Stimulated activated CD4-positive, alpha-beta T cell treated with anti-CD3 and anti-CD28 coated beads, Interleukin-12 subunit alpha, Interleukin-12 subunit beta, amount 100 ng/mL, for 24 hours (primary cell): ENCODE measurements around the gene PPP2R1A.
"Not testable (repeated sequence)": the region's sequence is repeated elsewhere in the genome, so short reads cannot be mapped to it uniquely, and the experiment has no call there.

Source experiments
- DNase-seq, 2 experiments: peaks; one replicate each; pipeline ENCODE4 v3.0.0-alpha.2; 2020; ENCODE audit warnings: low read depth in 2 of 2

PPP2R1A gene

DNA sequence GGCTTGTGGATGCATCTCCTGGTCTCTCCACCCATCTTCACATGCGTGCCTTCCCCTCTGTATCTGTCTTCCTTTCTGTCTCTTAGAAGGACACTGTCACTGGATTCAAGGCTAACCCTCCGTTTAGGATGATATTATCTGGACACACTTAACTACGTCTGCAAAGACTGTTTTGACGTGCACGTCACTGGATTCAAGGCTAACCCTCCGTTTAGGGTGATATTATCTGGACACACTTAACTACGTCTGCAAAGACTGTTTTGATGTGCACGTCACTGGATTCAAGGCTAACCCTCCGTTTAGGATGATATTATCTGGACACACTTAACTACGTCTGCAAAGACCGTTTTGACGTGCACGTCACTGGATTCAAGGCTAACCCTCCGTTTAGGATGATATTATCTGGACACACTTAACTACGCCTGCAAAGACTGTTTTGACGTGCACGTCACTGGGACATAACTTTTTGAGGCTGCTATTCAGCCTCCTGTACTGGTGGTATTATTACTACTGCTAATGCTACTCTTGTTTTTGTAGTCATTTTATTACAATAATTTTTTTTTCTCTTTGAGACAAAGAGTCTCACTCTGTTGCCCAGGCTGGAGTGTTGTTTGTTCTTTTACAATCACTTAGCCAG is 11.0 kb downstream of the PPP2R1A start:
- DNase-seq: not testable (repeated sequence)

DNA sequence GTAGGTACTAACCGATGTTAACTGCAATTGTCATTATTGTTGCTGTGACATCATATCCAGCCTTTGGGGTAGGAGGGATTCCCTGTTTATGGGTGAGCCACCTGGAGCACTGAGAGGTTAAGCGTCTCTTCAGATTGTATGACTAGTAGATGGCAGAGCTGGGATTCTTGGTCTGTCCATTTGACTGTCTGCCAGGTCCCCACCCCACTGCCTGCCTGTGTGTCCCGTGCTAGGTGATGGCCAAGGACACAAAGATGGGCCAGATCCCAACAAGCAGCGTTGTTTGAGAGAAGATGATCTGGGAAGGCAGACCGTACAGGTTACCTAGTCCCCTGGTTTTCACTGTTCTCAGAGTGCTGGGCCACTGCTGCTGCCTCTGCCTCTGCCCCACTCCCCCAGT is 16.6 kb downstream of the PPP2R1A start:
- no peak for DNase-seq

DNA sequence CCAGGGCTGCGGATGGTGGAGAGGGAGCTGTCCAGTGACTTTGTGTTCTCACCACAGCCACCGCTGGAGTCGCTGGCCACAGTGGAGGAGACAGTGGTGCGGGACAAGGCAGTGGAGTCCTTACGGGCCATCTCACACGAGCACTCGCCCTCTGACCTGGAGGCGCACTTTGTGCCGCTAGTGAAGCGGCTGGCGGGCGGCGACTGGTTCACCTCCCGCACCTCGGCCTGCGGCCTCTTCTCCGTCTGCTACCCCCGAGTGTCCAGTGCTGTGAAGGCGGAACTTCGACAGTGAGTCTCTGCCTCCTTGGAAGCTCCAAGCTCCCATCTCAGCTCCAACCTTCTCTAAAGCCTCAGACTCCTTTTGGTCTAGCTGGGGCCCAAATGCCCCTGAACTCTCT is 21.4 kb downstream of the PPP2R1A start:
- no peak for DNase-seq

DNA sequence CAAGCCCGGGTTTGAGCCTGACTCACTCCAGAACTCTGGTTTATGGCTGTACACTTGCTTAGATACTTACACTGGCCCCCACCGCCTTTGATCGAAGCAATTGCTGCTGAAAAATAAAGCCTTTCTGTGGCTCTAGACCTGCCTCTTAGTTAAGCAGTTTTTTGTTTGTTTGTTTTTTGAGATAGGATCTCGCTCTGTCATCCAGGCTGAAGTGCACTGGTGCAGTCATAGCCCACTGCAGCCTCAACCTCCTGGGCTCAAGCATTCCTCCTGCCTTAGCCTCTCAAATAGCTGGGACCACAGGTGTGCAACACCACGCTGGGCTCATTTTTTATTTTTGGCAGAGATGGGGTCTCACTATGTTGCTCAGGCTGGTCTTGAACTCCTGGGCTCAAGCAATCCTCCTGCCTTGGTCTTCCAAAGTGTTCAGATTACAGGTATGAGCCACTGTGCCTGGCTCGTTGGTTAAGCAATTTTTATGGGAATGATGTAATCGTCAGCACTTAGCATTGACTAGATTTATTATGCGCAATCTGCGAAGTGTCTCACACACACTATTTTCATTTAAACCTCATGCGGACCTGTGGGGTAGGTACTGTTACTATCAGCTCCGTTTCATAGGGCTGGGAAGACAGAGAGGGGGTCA is 22.2 kb downstream of the PPP2R1A start:
- no peak for DNase-seq

DNA sequence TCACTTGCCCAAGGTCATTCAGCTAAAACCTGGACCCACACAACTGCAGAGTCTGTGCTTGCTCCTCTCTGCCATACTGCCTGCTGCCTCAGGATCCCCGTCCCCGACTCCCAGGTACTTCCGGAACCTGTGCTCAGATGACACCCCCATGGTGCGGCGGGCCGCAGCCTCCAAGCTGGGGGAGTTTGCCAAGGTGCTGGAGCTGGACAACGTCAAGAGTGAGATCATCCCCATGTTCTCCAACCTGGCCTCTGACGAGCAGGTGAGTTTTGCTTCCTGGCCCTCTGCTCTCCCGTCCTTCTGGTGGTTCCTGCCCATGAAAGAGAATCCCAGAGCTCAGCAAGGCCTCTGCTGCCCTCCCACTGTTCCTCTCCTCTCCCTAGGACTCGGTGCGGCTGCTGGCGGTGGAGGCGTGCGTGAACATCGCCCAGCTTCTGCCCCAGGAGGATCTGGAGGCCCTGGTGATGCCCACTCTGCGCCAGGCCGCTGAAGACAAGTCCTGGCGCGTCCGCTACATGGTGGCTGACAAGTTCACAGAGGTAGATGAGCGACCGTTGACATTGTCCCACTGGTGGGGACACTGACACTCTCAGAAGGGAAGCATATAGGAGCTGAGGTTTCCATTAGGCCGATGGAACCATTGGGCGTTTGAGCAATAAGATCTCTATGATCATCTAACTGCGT is 22.9 kb downstream of the PPP2R1A start:
- DNase-seq: no peak

DNA sequence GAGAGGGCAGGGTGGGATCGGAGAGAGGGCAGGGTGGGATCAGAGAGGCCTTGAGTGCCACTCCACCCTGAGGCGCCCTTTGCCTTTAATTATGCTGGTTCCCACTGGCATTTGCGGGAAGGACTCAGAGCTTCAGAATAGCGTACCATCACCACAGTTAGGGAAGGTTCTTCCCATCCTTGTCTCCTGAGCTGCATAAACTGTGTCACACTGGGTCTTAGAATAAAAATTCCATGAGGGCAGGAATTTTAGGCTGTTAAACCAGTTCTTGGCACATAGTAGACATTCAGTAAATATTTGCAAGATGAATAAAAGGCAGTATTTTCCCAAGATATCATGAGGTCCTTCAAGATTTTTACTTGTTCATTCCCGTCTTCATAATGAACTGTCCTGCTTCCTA is 24.4 kb downstream of the PPP2R1A start:
- no peak for DNase-seq

DNA sequence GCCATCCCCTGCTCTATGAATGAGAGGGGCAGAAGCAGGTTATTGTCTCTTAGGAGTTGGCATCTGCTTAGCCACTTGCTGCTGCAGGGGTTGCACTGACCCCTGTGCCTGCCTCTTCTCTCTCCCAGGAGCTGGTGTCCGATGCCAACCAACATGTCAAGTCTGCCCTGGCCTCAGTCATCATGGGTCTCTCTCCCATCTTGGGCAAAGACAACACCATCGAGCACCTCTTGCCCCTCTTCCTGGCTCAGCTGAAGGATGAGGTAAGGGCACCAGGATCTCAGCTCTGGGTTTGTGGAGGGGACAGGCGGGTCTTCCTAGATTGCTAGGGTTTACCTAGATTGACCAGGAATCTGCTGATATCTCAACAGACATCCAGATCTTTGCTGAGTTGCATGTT is 26.5 kb downstream of the PPP2R1A start:
- no peak for DNase-seq

DNA sequence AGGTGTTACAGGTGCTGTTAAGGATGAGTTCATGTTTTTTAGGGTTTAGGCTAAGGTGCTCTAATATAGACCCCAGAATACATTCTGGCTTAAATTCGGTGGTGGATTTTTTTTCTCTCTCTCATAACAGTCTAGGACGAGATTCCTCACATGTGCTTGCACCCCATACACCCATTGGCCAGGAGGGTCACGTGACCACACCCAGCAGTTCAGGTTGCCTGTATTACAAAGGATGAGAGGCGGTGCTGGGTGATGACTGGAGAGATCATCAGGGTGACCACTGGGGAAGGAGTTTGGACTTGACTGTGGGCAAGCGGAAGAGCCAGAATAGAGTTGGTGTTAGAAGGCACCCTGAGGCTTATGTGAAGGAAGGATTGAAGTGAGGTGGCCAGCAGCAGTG is 27.7 kb downstream of the PPP2R1A start:
- DNase-seq: no peak

DNA sequence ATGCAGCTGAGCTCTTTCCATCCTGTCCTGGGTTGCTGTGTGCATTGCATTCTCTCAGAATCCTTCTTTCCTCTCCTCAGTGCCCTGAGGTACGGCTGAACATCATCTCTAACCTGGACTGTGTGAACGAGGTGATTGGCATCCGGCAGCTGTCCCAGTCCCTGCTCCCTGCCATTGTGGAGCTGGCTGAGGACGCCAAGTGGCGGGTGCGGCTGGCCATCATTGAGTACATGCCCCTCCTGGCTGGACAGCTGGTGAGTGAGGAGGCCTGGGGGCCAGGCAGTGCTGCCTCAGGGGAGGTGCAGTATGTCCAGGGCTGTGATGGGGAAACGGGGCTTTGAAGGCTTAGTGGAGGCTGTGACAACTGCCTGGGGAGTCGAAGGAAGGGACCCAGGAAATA is 29.8 kb downstream of the PPP2R1A start:
- DNase-seq: no peak

DNA sequence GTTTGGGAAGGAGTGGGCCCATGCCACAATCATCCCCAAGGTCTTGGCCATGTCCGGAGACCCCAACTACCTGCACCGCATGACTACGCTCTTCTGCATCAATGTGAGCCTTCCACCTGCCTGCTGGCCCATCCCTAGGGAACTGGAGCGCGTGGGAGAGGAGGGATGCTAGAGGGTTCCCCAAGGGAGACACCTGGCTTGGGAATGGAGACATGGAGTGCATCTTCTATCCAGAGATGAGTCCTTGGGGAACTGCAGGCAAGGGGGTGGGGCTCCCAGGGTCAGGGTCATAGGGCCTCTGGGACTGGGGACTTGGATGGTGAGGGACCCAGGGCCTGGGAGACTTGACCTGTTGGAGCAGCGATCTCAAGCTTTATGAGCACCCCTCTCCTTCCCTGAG is 31.2 kb downstream of the PPP2R1A start:
- no peak for DNase-seq

DNA sequence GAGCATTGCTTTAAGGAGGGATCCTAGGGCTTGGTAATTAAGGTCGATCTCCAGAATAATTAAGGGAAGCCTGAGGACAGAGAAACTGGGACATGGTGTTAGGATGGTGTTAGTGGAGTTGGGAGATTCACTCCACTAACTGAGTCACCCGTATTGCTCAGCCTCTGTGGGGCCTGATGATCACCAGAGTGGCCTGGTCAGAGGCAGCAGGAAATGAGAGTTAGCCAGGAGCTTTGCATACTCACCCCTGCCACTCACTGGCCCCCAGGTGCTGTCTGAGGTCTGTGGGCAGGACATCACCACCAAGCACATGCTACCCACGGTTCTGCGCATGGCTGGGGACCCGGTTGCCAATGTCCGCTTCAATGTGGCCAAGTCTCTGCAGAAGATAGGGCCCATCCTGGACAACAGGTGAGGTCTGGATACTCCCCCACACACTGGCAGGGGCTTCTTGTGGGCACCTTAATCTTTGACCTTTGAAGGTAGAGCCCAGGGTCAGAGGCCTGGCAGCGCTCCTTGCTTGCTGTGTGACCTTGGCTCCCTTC is 32.1 kb downstream of the PPP2R1A start:
- DNase-seq: no peak

DNA sequence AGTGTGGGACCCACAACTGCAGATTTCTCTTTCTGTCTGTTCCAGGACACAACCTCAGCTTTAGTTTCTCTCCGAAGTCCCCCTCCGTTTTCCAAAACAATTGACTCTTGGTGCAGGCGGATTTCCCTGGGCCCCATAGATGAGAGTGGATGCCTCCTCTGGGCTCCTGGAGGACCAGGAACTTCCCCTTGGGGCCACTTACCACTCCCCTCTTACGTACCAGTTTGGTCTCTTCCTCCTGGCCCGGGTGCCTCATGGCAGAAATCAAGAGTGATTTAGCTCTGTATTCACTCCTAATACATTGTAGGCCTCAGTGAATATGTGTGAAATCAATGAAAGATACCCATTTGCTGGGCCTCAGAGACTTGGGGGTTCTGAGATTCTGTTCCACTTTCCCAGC is 34.4 kb downstream of the PPP2R1A start:
- DNase-seq: no peak

DNA sequence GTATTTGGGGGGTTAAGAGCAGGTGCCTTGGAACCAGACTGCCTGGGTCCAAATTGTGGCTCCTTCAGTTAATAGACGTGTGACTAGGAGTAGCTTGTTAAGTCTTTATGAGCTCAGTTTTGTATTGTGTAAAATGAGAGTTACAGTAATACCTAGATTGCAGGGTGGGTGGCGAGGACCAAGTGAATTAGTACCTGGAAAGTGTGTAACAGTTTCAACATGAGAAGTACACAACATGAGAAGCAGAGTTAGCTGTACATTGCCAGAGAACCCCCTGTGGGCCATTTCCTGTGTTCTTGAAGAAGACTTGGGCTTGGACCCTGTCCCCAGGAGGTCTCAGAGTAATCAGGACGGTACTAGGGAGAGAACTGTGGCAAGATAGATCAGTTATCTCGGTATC is 36.8 kb downstream of the PPP2R1A start:
- DNase-seq: no peak

DNA sequence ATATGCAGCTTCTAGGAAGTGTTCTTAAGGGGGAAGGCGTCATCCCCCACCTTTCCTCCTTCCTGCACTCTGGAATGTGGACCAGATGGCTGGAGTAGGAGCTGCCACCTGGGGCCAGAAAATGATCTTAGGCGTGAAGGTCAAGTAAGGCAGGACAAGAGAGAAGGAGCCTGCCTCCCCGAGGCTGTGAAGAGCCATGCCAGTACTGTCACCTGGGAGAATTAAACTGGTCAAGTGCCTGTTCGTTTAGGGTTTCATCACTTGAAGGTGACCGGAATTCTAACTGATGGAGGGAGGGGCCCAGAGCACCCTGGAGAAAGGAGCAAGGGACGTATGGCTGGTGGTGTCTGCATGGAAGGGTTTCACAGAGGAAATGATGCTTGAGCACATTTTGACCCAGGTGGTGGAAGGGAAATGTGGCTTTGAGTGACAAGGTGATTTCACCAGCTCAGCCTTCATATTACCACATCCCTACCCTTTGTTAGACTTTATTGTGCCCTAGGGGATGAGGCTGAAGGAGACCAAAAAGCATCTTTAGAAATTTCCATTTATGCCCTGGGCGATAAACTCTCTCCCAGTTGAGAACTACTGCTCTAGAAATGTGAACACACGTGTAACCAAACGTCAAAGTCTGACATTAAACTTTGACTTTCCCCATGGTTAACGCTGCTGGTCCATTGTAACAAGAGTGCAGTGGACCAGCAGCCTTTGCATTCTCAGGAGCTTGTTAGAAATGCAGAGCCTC is 37.5 kb downstream of the PPP2R1A start:
- DNase-seq: no peak

DNA sequence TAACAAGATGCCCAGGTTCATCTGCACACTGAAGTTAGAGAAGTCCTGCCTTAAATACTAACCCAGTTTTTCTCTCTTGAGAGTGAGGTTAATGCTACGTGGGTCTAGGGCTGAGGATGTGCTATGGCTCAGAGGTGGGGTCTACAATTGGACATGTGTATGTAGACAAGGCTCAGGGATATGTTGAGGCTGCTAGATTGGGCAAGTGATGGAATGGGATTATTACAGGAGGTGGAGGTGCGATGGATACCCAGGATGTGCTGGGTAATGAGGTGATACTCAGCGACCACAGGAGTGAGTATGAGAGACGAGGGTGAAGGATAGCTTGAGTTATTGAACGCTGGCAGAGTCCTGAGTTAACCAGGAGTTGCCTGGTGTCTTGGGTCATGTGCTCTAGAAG is 38.1 kb downstream of the PPP2R1A start:
- no peak for DNase-seq

DNA sequence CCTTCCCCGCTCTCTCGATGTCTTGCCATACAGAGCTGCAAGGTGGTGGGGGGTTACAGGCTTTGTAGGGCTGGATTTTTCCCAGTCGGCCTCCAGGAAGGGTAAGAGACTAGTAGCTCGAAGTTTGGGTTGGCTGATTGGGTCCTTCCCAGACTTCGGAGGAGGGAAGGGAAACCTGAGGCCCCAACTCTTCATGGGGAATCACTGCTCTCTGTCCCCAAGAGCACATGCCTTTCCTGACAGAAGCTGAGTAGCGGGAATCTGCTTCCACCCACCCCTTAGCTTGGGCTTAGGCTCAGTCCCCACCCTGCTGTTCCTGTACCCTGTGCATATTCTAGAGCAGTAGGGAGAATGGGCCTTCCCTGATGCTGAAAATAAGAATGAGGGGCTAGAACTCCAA is 39.7 kb downstream of the PPP2R1A start:
- no peak for DNase-seq

DNA sequence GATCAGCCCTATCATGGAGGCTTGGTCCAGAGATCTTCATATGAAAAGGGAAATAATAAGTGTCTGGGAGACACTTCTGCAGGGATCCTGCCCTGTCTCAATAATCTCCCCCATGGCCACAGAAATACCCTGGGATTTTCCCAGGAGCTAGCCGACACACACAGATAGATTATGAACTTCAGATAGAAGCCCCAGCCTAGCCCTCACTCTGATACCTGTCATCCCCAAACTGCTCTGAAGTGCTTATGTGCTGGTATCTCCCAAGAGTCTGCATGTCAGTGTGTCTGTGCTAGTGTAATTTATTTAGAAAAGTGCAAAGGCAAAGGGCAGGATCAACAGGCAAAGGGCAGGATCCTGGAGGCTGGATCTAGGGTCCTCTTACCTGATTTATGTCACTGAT is 40.8 kb downstream of the PPP2R1A start:
- no peak for DNase-seq

DNA sequence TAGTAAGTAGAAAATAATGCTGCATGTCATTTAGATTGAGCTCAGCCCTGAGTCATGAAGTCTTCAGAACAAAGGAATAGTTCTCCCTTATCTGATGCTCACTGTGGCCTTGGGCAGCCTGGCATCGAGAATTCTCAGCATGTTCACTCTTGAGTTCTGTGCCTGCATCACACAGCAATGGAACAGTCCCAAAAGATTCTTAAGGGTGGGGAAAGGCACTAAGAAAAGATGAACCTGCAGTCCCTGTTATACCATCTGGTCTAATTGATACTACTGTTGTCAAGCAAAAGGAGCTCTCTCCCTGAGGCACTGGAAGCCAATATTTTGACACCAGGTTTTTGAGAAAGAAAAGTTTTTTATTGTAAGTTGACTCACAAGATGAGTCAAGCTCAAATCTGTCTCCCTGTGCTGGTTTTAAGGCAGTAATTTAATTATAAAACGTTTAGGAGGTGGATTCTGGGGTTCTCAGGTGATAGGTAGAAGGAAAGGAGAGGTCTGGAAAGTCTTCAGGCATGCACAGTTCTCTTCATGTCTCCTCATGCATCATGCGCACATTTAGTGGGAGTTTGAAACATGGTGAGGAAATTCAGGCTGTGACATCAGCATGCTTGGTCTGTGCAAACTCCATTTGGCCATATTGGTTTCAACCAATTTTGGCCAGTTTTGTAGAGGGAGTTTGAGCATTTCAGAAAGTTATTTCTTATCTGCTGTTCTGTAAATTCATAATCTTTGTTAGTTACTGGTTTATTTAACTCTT is 41.5 kb downstream of the PPP2R1A start:
- DNase-seq: no peak

DNA sequence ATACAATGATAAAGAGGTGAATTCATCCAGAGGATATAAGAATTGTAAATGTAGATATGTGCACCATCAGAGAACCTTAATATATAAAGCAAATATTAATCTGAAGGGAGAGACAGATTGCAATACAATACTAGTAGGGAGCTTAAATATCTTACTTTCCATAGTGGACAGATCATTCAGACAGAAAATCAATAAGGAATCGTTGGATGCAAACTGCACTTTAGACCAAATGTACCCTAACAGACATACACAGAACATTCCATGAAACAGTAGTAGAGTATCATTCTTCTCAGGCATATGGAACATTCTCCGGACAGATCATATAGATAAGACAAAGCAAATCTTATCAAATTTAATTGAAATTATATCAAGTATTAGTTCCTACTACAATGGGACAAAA is 44.6 kb downstream of the PPP2R1A start:
- DNase-seq: no peak

DNA sequence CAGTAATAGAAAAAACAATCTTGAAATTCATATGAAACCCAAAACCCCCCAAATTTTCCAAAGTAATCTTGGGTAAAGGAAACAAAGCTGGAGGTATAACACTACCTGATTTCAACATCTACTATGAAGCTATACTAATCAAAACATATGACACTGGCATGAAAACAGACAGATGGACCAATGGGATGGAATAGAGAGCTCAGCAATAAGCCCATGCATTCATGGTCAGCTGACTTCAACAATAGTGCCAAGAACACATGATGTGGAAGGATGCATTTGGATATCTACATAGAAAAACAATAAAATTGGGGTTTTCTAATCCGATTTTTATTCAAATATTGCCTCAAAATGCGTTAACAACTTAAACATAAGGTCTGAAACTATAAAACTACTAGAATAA is 47.3 kb downstream of the PPP2R1A start:
- DNase-seq: no peak

DNA sequence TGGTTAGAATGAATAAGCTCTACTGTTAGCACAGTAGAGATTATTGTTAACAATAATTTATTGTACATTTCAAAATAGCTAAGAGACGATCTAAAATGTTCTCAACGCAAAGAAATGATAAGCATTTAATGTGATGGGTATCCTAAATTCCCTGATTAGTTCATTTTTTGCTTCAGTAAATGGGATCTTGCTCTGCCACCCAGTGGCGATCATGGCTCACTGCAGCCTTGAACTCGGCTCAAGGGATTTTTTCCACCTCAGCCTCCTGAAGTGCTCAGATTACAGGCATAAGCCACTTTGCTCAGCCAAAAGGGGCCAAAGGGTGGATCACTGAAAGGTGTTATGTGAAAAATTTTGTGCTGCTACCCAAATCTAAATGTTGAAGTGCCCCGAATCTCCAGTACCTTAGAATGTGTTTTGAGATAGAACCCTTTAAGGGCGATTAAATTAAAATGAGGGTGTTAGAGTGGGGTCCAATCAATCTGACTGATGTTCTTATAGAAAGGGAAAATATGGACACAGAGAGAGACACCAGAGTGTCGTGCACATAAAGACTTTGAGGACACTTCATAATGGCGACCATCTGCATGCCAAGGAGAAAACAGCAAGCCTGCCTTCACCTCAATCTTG is 48.0 kb downstream of the PPP2R1A start:
- DNase-seq: peak; percentile 28 to 37
